H1 (cell line): ENCODE data around the gene SLC35G2. TPM values are rescaled to one million over a fixed set of nuclear protein-coding genes. Genes with fewer than 3 reads are reported as not detected.

ENCODE experiments used
- CTCF ChIA-PET: fragments of 300-600 bp; sonication (Branson Sonifier 250); formaldehyde crosslinking; loops from one replicate; lab custom pipeline; 2021; ENCODE audit not compliant: partially characterized antibody; lab: Charles Lee
- POLR2A ChIA-PET: fragments of 300-600 bp; sonication (Branson Sonifier 250); formaldehyde crosslinking; loops from one replicate; lab custom pipeline; 2021; ENCODE audit warnings: inconsistent platforms; ENCODE audit not compliant: partially characterized antibody; lab: Charles Lee
- DNase-seq, 2 experiments: peaks; one replicate each; pipeline versions ENCODE4 v3.0.0 to v3.0.0-alpha.2; 2010 to 2022; ENCODE audit warnings: low spot score in 2 of 2, low read depth in 1 of 2, mixed read lengths in 1 of 2
- FAIRE-seq: peaks from 2 replicates; lab custom pipeline; 2011; peaks lifted over from hg19 to GRCh38; lab: Jason Lieb, UNC
- H2AFZ ChIP-seq: 2 replicates; pipeline ENCODE4 v1.8.1; 2012; ENCODE audit warnings: low read length, inconsistent platforms
- H2AK5ac ChIP-seq: 2 replicates; pipeline ENCODE4 v1.6.1; 2013; ENCODE audit warnings: low read depth, low read length
- H2BK120ac ChIP-seq: replicated peaks from 2 replicates; pipeline ENCODE3; 2013; ENCODE audit warnings: low read depth, low read length, inconsistent platforms
- H2BK12ac ChIP-seq: 2 replicates; pipeline ENCODE4 v1.6.1; 2013; ENCODE audit warnings: low read depth, low read length
- H2BK15ac ChIP-seq: 2 replicates; pipeline ENCODE4 v1.6.1; 2013; ENCODE audit warnings: low read length
- H2BK20ac ChIP-seq: 2 replicates; pipeline ENCODE4 v1.6.1; 2013; ENCODE audit warnings: low read length
- H2BK5ac ChIP-seq: 2 replicates; pipeline ENCODE4 v1.6.1; 2013; ENCODE audit warnings: low read depth, low read length
- H3K14ac ChIP-seq: 2 replicates; pipeline ENCODE4 v1.6.1; 2013; ENCODE audit warnings: inconsistent platforms; ENCODE audit not compliant: insufficient read length
- H3K18ac ChIP-seq: 2 replicates; pipeline ENCODE4 v1.6.1; 2013; ENCODE audit warnings: low read length; ENCODE audit errors: extremely low read depth
- H3K23ac ChIP-seq: 2 replicates; pipeline ENCODE4 v1.6.1; 2013; ENCODE audit warnings: inconsistent platforms; ENCODE audit not compliant: insufficient read length
- H3K23me2 ChIP-seq: 2 replicates; pipeline ENCODE4 v1.6.1; 2013; ENCODE audit warnings: low read depth, low read length
- H3K27ac ChIP-seq: 2 replicates; pipeline ENCODE4 v1.6.1; 2011; ENCODE audit warnings: low read depth, low read length, inconsistent platforms
- H3K27me3 ChIP-seq, 4 experiments: replicated peaks in 1 of 4; 1 replicate in 1 of 4; 2 replicates in 3 of 4; pipeline versions ENCODE4 v1.6.1 to v1.8.1; 2011 to 2013; ENCODE audit warnings: low read length in 3 of 4, mild to moderate bottlenecking in 3 of 4, inconsistent platforms in 2 of 4, mixed read lengths in 2 of 4, moderate library complexity in 1 of 4; ENCODE audit not compliant: control insufficient read depth in 3 of 4, insufficient read depth in 3 of 4; ENCODE audit errors: extremely low read depth in 1 of 4
- H3K36me3 ChIP-seq, 4 experiments: 2 replicates each; pipeline versions ENCODE4 v1.6.1 to v1.8.1; 2011 to 2013; ENCODE audit warnings: mild to moderate bottlenecking in 4 of 4, low read length in 3 of 4, moderate library complexity in 2 of 4, control low read depth in 1 of 4, inconsistent platforms in 1 of 4; ENCODE audit not compliant: insufficient read depth in 4 of 4, control insufficient read depth in 2 of 4
- H3K4ac ChIP-seq: replicated peaks from 2 replicates; pipeline ENCODE3; 2013; ENCODE audit warnings: low read length, low read depth, mixed read lengths, inconsistent platforms; ENCODE audit not compliant: insufficient read length
- H3K4me1 ChIP-seq, 4 experiments: replicated peaks in 1 of 4; 1 replicate in 1 of 4; 2 replicates in 3 of 4; pipeline versions ENCODE4 v1.6.1 to v1.8.1; 2011 to 2013; ENCODE audit warnings: low read length in 3 of 4, inconsistent platforms in 2 of 4, mixed read lengths in 1 of 4; ENCODE audit not compliant: insufficient read depth in 4 of 4, control insufficient read depth in 3 of 4
- H3K4me2 ChIP-seq, 2 experiments: 2 replicates each; pipeline versions ENCODE4 v1.6.1 to v1.8.1; 2011 to 2013; ENCODE audit warnings: low read depth in 2 of 2, low read length in 2 of 2, control low read depth in 1 of 2, inconsistent platforms in 1 of 2, mild to moderate bottlenecking in 1 of 2; ENCODE audit not compliant: insufficient read depth in 1 of 2
- H3K4me3 ChIP-seq, 4 experiments: fragments of 200-600, 300-600 bp in 1 of 4; sonication (generic), shearing (Covaris generic), sonication (Bioruptor Twin) in 1 of 4; 2 replicates each; pipeline versions ENCODE4 v1.5.1 to v1.8.1; 2011 to 2016; ENCODE audit warnings: low read length in 4 of 4, low read depth in 3 of 4, control low read depth in 2 of 4, inconsistent platforms in 2 of 4, mild to moderate bottlenecking in 2 of 4, mixed read lengths in 1 of 4, moderate library complexity in 1 of 4; ENCODE audit not compliant: insufficient read depth in 2 of 4; ENCODE audit errors: extremely low read depth in 1 of 4
- H3K56ac ChIP-seq: replicated peaks from 2 replicates; pipeline ENCODE3; 2013; ENCODE audit warnings: low read depth, mild to moderate bottlenecking, mixed read lengths, low read length, inconsistent platforms; ENCODE audit not compliant: insufficient read length
- H3K79me1 ChIP-seq: 2 replicates; pipeline ENCODE4 v1.6.1; 2013; ENCODE audit warnings: low read depth, low read length, control low read depth
- H3K79me2 ChIP-seq, 2 experiments: 2 replicates each; pipeline versions ENCODE4 v1.6.1 to v1.8.1; 2012 to 2013; ENCODE audit warnings: low read length in 2 of 2, mild to moderate bottlenecking in 2 of 2, inconsistent platforms in 1 of 2; ENCODE audit not compliant: insufficient read depth in 2 of 2, control insufficient read depth in 1 of 2
- H3K9ac ChIP-seq, 4 experiments: replicated peaks in 1 of 4; 1 replicate in 1 of 4; 2 replicates in 3 of 4; pipeline versions ENCODE4 v1.6.1 to v1.8.1; 2011 to 2013; ENCODE audit warnings: low read depth in 3 of 4, low read length in 3 of 4, control low read depth in 2 of 4, mild to moderate bottlenecking in 2 of 4, moderate library complexity in 2 of 4, inconsistent platforms in 1 of 4; ENCODE audit errors: extremely low read depth in 1 of 4
- H3K9me3 ChIP-seq, 2 experiments: 2 replicates each; pipeline versions ENCODE4 v1.6.1 to v1.8.1; 2012 to 2013; ENCODE audit warnings: mild to moderate bottlenecking in 2 of 2, moderate library complexity in 2 of 2, control low read depth in 1 of 2, inconsistent platforms in 1 of 2, low read depth in 1 of 2, low read length in 1 of 2, mixed read lengths in 1 of 2; ENCODE audit not compliant: insufficient read depth in 2 of 2
- H4K20me1 ChIP-seq, 2 experiments: replicated peaks in 1 of 2; 2 replicates each; pipeline versions ENCODE3 to v1.8.1; 2011 to 2013; ENCODE audit warnings: inconsistent platforms in 2 of 2, low read length in 2 of 2, mild to moderate bottlenecking in 1 of 2; ENCODE audit not compliant: insufficient read depth in 2 of 2, control insufficient read depth in 1 of 2
- H4K5ac ChIP-seq: 2 replicates; pipeline ENCODE4 v1.6.1; 2013; ENCODE audit warnings: low read length, low read depth, mixed read lengths, inconsistent platforms; ENCODE audit not compliant: insufficient read length
- H4K8ac ChIP-seq: 2 replicates; pipeline ENCODE4 v1.8.0; 2013; ENCODE audit warnings: mild to moderate bottlenecking, moderate library complexity, low read length, inconsistent platforms; ENCODE audit not compliant: insufficient read depth; ENCODE audit errors: extremely low read depth
- H4K91ac ChIP-seq: replicated peaks from 2 replicates; pipeline ENCODE3; 2013; ENCODE audit warnings: low read length, mixed read lengths, inconsistent platforms; ENCODE audit not compliant: insufficient read length
- EZH2 ChIP-seq: fragments of 200-600 bp; sonication (generic); IDR thresholded peaks from 2 replicates; pipeline ENCODE4 v1.7.1; 2012; ENCODE audit warnings: low read depth, mild to moderate bottlenecking, moderate library complexity, low read length, inconsistent platforms; ENCODE audit not compliant: severe bottlenecking
- NANOG ChIP-seq: IDR thresholded peaks from 2 replicates; pipeline ENCODE4 v1.6.1; 2011; ENCODE audit warnings: low read length, low read depth, mild to moderate bottlenecking, inconsistent platforms; ENCODE audit not compliant: insufficient read depth, poor library complexity, severe bottlenecking
- POLR2A ChIP-seq, 2 experiments: IDR thresholded peaks; 1 replicate in 1 of 2; 2 replicates in 1 of 2; pipeline ENCODE4 v1.6.1; 2011; ENCODE audit warnings: low read depth in 2 of 2, low read length in 2 of 2, mild to moderate bottlenecking in 2 of 2; ENCODE audit errors: control extremely low read depth in 1 of 2
- TAF1 ChIP-seq: IDR thresholded peaks from 2 replicates; pipeline ENCODE4 v1.6.1; 2011; ENCODE audit warnings: mild to moderate bottlenecking, low read depth, low read length
- WGBS, 2 experiments: shearing (Covaris generic) in 1 of 2; methylation state at CpG; one replicate each; pipeline versions ENCODE4 v1.1.6 to v1.1.7; 2013 to 2015; ENCODE audit warnings: low lambda C conversion rate in 2 of 2, mixed read lengths in 2 of 2, inconsistent platforms in 1 of 2, low coverage in 1 of 2, missing lambda C conversion rate in 1 of 2; ENCODE audit not compliant: insufficient replicate concordance in 2 of 2, insufficient coverage in 1 of 2, insufficient read length in 1 of 2; ENCODE audit errors: extremely low coverage in 1 of 2, missing lambda C conversion rate in 1 of 2; 5-methylcytosine and 5-hydroxymethylcytosine counted together
- long read RNA-seq, 2 experiments: library from RNA in 1 of 2; library from capped mRNA in 1 of 2; stranded (forward); transcript quantifications; one replicate each; pipeline ENCODE4 v2.0.0, GENCODE V29; 2021; ENCODE audit warnings: inconsistent platforms in 1 of 2
- polyA minus RNA-seq, 3 experiments: library from RNA; depleted of rRNA, polyadenylated mRNA; stranded (reverse); fragments of >200 nt; gene quantifications; 1 replicate in 2 of 3; 2 replicates in 1 of 3; pipeline ENCODE4 v1.2.3, GENCODE V29; 2011
- polyA plus RNA-seq, 7 experiments: library from polyadenylated mRNA; depleted of rRNA in 3 of 7; stranded (reverse) in 5 of 7; unstranded in 2 of 7; fragments of >200 nt in 5 of 7; fragments of 200-250 nt in 2 of 7; gene quantifications; 1 replicate in 5 of 7; 2 replicates in 1 of 7; 4 replicates in 1 of 7; pipeline versions ENCODE4 v1.2.1 to v1.2.3, GENCODE V29; 2011 to 2013; ENCODE audit warnings: missing spikeins in 2 of 7, mixed read lengths in 2 of 7
- total RNA-seq: library from RNA; stranded (reverse); fragmentation: NEBNext Ultra II Directional; extraction: Animal tissue kit (Norgen Biotek cat#: 25700); gene quantifications from 2 replicates; pipeline ENCODE4 v1.2.1, GENCODE V29; 2021

Gene SLC35G2
- total RNA-seq (4.7 and 5.2 TPM in 2 replicates), polyA plus RNA-seq (2011; rRNA removed) (2.4 and 6.4 TPM in 2 replicates), polyA minus RNA-seq (2011; rRNA and poly(A)+ RNA removed) (5.3 and 5.7 TPM in 2 replicates)
- 3.2 TPM for polyA plus RNA-seq (2011; cell fraction: cytosol; rRNA removed)
- polyA plus RNA-seq (2011; cell fraction: nucleus; rRNA removed): 2.0 TPM
- 3.6 to 4.2 TPM (median 3.7 TPM) in 4 replicates for polyA plus RNA-seq (2012, experiment 1 of 2)
- 1.8 TPM for polyA plus RNA-seq (2012, experiment 2 of 2)
- polyA plus RNA-seq (2013, experiment 1 of 2): 5.2 TPM
- polyA plus RNA-seq (2013, experiment 2 of 2): 5.7 TPM
- polyA minus RNA-seq (2011; cell fraction: cytosol; rRNA and poly(A)+ RNA removed): 4.6 TPM
- polyA minus RNA-seq (2011; cell fraction: nucleus; rRNA and poly(A)+ RNA removed): 7.0 TPM
- long read RNA-seq, experiment 1, partial matches to known transcripts: 2 of 6 reads
- long read RNA-seq, experiment 1, other reads (novel, unspliced or antisense): 2 of 6 reads
- long read RNA-seq, experiment 2, partial matches to known transcripts: 0 of 4 reads
- long read RNA-seq, experiment 2, other reads (novel, unspliced or antisense): 1 of 4 reads

- Histone ChIP-seq H3K79me2 (peaks cover 0 to 15% of the 10 kb centered on the region in 2 experiments; a peak in 2 of 4 replicates), H3K18ac (peak within 1 kb of the TSS; percentile 1), H4K20me1 (peaks cover 0 to 7% of the 10 kb centered on the region in 2 experiments), H2BK12ac (peak within 1 kb of the TSS; percentile 61; the same call in 1 of the 2 replicates), H3K4me2 (peak within 1 kb of the TSS; percentile 96 to 99), H3K23ac (no peak within 1 kb of the TSS), H2BK120ac (no peak within 1 kb of the TSS), H3K14ac (no peak within 1 kb of the TSS), H3K23me2 (peaks cover 11% of the 10 kb centered on the region), H3K56ac (peak within 1 kb of the TSS; percentile 46), H3K27ac (no peak within 1 kb of the TSS), H4K5ac (no peak within 1 kb of the TSS), H2AFZ (peak within 1 kb of the TSS; percentile 86), H3K4ac (no peak within 1 kb of the TSS), H3K9ac (peak within 1 kb of the TSS in 3 of 4 experiments; percentile 38 to 49 (median 41); a peak in 6 of 7 replicates), H3K27me3 (peaks cover 0 to 9% (median 5%) of the 10 kb centered on the region in 4 experiments; a peak in 6 of 7 replicates), H3K4me3 (peak within 1 kb of the TSS; percentile 52 to 66 (median 58)), H3K4me1 (peaks cover 0 to 9% (median 4%) of the 10 kb centered on the region in 4 experiments; a peak in 4 of 7 replicates), H2AK5ac (no peak within 1 kb of the TSS), H3K9me3 (no peaks in the 10 kb centered on the region), H3K79me1 (peaks cover 2% of the 10 kb centered on the region; the same call in 1 of the 2 replicates), H4K8ac (peak within 1 kb of the TSS; percentile 62; the same call in 1 of the 2 replicates), H2BK5ac (no peak within 1 kb of the TSS; the same call in 1 of the 2 replicates), H3K36me3 (no peaks in the 10 kb centered on the region), H2BK20ac (no peak within 1 kb of the TSS), H2BK15ac (no peak within 1 kb of the TSS; the same call in 1 of the 2 replicates), H4K91ac (no peak within 1 kb of the TSS)
- 1% methylated on average over 40 of the region's 60 CpGs; no CpG with 5 or more reads in 1 of the 2 experiments for WGBS, 2 experiments
- CTCF ChIA-PET: no interaction called here
- DNase-seq (peak in 1 of 2 experiments; percentile 83), FAIRE-seq (no peak)
- POLR2A ChIA-PET: interaction anchor here (0.7 to 1.0 kb wide), 2 partner anchors 13 to 43 kb away, joined by 3 read pairs; partner anchors contain the start of gene NCK1
- TF ChIP-seq EZH2 (peak; percentile 37), POLR2A (IDR thresholded peaks at IDR 0.05; ENCODE audit: control extremely low read depth in 1 of 2, low read depth in 2 of 2, low read length in 2 of 2) (peak in 1 of 2 experiments; percentile 35; a peak in 2 of 3 replicates), NANOG (no peak), TAF1 (0 out of 2 replicates have a peak, but pooled peaks have one; percentile 34)
Observed at GRCh38 chr3:136818769-136819391, at the start of gene SLC35G2. Gene SLC35G2 (plus strand): TSS chr3:136819126. CDS start chr3:136854461, 35,335 bp downstream.
